GM18858 (cell line): ENCODE data around the gene S100A1.
"Not testable (repeated sequence)": the region's sequence is repeated elsewhere in the genome, so short reads cannot be mapped to it uniquely, and the experiment has no call there.

ENCODE experiments used
- ATAC-seq: cut with Tn5 transposase; IDR thresholded peaks from one replicate; pipeline ENCODE4 v1.9.1; 2021; ENCODE audit not compliant: unreplicated experiment

The S100A1 gene

GRCh38 chr1:153629971-153630370 is 1.7 kb downstream of the S100A1 start:
- ATAC-seq, result no peak

- ATAC-seq, result no peak
These were observed 2.1 kb downstream of the S100A1 start for GRCh38 chr1:153630384-153630783.

DNA sequence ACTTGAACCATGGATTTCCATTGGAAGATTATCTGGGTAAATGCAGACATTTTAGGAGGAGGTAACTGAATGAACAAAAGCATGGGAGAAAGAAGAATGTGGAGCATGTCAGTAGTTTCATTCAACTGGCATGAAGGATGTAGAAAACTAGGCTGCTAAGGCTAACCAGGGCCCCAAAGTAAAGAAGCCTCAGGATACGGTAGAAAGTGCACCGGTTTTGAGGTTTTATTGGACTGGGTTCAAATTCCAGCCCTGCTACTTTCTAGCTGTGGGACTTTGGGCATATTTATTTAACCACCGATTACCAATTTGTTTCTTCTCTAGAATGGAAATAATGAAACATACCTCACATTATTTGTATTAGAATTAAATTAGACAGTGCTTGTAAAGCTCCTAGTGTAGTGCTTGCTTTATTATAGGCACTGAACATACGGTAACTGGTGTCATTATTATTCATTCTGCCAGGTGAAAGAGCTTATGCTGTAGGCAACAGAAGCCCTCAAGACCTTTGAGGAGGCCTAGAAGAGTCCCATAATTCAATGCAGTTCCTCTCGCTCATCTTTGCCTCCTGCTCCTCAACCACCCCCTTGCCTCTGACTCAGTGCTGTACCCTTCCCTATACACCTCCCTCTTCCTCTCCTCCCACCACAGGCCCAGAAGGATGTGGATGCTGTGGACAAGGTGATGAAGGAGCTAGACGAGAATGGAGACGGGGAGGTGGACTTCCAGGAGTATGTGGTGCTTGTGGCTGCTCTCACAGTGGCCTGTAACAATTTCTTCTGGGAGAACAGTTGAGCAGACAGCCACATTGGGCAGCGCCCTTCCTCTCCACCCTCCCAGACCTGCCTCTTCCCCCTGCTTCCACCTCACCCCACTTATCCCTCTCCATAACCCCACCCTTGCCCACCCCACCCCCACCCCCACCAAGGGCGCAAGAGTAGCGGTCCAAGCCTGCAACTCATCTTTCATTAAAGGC is 3.1 kb downstream of the S100A1 start:
- ATAC-seq, result no peak

DNA sequence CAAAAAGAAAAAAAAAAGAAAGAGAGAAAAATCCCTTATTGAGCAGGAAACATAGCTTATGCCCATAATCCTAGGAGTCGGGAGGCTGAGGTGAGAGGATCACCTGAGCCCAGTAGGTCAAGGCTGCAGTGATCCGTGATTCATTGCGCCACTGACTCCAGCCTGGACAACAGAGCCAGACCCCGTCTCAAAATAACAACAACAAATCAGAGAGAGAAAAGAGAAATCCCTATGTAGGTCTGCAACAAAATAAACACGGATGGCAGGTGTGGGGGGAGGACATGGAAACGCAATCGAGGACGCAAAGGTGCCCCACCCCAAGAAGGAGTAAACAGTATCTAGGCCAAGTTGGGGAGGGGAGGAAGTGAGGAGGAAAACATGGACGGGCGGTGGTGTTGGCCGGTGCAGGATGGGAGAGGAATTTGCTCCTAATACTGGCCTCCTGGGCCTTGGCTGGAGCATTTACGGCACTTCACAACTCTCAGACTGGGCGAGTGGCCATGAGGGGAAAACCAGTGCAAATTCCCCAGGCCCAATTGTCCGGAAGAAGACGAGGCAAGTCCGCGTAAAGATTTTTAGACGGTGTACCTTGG is 5.0 kb downstream of the S100A1 start:
- no peak for ATAC-seq

- ATAC-seq, result peak; percentile 76
These were observed 5.8 kb downstream of the S100A1 start, which contains the start of gene CHTOP for GRCh38 chr1:153633754-153634665. TSS of gene CHTOP (plus strand) at chr1:153634066. CDS start at chr1:153636589, 2,523 bp downstream.

GRCh38 chr1:153635872-153636271 is 7.6 kb downstream of the S100A1 start:
- no peak for ATAC-seq

GRCh38 chr1:153636312-153636711 is 8.1 kb downstream of the S100A1 start:
- no peak for ATAC-seq

DNA sequence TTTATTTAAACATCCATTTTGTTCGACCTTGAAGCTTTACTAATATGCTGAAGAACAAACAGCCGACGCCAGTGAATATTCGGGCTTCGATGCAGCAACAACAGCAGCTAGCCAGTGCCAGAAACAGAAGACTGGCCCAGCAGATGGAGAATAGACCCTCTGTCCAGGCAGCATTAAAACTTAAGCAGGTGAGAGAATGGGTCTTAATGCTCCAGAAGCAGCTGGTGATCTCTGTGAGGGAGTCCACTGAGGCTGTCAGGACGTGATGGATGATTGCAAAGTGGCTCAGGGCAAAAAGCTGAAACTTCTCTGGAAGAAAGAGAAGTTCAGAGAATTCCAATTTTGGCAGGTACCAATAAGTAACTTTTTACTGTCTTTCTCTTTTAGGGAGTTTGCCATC is 10.0 kb downstream of the S100A1 start:
- ATAC-seq, result no peak

- no peak for ATAC-seq
These were observed 11.0 kb downstream of the S100A1 start for GRCh38 chr1:153639280-153639679.

DNA sequence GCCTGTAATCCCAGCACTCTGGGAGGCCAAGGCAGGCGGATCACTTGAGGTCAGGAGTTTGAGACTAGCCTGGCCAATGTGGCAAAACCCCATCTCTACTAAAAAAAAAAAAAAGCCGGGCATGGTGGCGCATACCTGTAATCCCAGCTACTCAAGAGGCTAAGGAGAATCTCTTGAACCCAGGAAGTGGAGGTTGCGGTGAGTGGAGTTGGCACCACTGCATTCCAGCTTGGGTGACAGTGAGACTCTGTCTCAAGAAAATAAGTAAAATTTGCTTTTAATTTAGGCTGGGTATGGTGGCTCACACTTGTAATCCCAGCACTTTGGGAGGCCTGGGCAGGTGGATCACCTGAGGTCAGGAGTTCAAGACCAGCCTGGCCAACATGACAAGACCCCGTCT is 12.0 kb downstream of the S100A1 start:
- not testable (repeated sequence) for ATAC-seq

- ATAC-seq, result no peak
These were observed 12.6 kb downstream of the S100A1 start for GRCh38 chr1:153640861-153641260.

DNA sequence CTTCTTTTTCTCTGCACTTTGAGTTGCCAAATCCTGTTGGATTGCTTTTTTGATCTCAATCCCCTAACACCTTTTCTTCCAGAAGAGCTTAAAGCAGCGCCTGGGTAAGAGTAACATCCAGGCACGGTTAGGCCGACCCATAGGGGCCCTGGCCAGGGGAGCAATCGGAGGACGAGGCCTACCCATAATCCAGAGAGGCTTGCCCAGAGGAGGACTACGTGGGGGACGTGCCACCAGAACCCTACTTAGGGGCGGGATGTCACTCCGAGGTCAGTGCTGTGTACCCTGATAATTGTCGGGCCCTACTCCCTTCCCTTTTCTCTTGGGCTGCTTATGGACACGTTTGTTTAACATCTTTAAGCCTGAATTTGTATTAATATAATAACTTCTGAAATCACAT is 13.9 kb downstream of the S100A1 start:
- no peak for ATAC-seq

DNA sequence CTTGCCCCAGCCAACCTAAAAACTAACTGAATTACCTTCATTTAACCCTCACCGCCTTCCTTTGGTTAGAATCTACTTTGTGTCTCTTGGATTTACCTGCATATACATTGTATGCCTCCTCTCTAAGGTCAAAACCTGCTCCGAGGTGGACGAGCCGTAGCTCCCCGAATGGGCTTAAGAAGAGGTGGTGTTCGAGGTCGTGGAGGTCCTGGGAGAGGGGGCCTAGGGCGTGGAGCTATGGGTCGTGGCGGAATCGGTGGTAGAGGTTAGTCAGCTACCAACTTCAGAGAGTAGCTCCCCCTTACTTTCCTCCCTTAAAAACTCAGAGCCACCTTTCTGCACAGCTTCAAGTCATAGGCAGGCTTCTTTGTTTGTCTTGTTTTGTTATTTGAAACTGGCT is 14.9 kb downstream of the S100A1 start:
- ATAC-seq, result no peak

DNA sequence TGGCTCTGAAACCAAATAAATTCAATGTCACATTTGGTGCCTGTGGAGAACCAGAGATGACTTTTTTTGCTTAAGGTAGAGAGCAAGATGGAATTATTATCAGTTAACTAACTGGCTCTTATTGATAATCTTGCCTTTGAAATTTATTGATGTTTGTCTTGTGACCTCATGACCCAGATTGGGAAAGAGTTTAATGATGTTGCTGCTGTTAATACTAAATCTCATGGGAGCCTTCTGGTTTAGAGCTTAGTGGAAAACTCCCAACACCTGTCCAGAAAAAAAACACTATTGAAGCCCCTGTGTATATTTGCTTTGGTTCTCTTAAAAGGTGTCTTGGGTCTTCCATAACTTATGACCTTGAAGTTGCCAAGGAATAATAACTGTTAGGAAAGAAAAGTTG is 15.6 kb downstream of the S100A1 start:
- ATAC-seq, result no peak

DNA sequence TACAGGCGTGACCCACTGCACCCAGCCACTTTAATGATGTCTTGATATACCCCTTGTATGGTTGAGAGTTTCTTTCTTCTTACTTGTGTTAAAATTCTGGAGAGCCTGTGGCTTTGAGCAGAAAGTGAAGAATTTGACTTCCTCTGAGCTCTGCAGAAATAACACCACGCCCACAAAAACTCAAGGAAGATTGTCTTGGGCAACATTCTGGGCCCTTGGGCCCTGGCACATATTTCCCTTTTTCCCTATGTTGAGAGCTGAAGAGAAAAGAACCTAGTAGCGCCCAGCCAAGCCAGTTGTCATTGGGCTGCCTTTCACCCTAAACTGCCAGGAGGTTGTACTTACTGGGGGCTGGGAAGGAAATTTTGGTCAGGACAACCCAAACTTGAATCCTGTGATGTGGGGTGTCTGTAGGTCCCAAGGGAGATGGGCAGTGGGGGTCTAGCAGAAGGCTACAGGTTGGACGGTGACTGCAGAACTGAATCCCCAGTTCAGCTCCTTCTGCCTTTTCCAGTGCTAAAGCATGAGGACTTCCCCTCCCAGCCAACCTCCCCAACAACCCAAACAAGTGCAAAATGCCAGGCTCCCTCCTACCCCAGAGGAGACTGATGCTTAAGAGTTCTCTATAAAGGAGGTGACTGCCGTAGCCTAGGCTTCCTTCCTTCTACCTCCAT is 18.6 kb downstream of the S100A1 start:
- ATAC-seq, result no peak

- ATAC-seq, result no peak
These were observed 19.1 kb downstream of the S100A1 start for GRCh38 chr1:153647346-153647714.

DNA sequence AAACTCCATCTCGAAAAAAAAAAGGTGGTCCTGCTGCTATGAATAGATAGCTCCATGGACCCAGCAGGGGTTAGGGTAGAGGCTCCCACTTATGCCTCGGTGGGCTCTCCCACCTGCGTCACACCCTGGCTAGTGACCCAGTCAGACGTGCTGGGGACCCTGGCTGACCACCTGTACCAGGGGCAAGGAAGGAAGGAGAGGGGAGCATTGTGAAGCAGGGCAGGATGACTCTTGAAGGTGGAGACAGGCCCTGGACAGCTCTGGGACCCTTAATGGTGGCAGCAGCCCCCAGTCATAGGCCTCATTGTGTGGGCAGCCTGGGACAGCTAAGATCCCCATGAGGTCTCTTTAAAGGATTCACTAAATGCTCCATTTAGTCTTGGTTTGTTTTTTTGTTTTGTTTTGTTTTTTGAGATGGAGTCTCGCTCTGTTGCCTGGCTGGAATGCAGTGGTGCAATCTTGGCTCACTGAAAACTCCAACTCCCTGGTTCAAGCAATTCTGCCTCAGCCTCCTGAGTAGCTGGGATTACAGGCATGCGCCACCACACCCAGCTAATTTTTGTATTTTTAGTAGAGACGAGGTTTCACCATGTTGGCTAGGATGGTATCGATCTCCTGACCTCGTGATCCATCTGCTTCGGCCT is 19.9 kb downstream of the S100A1 start:
- ATAC-seq, result no peak

GRCh38 chr1:153649137-153649862 is 21.1 kb downstream of the S100A1 start:
- no peak for ATAC-seq

- no peak for ATAC-seq
These were observed 21.6 kb downstream of the S100A1 start for GRCh38 chr1:153649863-153650235.

DNA sequence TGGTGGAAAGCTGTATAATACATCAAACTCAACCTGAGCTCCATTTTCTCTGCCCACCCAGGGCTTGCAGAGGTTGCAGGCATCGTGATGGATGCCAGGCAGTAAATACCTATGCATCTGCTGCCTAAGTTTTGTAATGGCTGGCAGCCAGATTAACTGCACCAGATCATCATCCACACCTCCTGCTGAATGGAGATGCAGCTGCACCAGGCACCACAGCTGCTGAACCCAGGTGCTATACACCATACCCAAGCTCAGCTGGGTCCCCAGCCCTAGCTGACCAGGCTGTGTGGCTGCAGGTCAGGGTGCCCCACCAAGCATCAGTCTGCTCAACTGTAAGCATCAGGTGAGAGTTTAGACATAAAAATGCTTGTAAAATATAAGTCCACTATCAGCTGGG is 23.5 kb downstream of the S100A1 start:
- ATAC-seq, result no peak
